ENCODE measurements around the gene KRT77. TPM values are rescaled to one million over a fixed set of nuclear protein-coding genes. Genes with fewer than 3 reads are reported as not detected.

The KRT77 gene
- total RNA-seq, 1 experiment from 2014 or later = not detected

DNA sequence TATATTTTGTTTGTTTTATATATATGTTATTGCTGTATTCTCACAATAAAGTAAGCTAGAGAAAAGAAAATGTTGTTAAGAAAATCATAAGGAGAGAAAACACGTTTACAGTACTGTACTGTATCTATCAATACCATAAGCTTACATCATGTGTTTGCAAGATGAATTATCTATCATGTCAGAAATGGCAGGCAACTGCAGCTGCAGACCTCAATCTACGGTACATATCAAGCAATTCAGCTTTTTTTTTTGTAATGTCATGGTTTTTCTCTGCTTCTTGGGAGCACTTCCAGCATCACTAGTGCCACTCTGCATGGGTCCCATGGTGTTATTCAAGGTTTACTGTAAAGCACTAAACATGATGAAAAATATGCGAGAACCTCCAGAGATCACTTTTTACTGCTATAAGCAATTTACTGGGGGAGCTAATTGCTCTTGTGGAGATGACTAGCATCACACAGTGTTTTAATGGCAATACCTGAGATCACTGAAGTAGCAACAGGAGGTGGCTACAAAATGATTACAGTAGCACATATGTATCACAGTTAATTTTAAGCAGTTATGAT, 42.3 kb downstream of the KRT77 start:
- ATAC-seq (no peak), DNase-seq (ENCODE audit: low spot score) (no peak)
- ChIA-PET POLR2A (no interaction called here), CTCF (interaction anchor here (0.9 to 1.9 kb wide), 2 partner anchors 14 to 320 kb away, joined by 3 to 4 read pairs; no protein-coding TSS in a partner anchor)
- no peak overlapping the region for H3K27ac Mint-ChIP-seq
- H3K36me3 Mint-ChIP-seq = no peaks in the 10 kb centered on the region
- H3K9me3 Mint-ChIP-seq = no peaks in the 10 kb centered on the region
- no peaks in the 10 kb centered on the region for H3K27me3 Mint-ChIP-seq (ENCODE audit: low read depth)
- no peak overlapping the region for H3K4me3 Mint-ChIP-seq
- TF ChIP-seq, protein P1, sequence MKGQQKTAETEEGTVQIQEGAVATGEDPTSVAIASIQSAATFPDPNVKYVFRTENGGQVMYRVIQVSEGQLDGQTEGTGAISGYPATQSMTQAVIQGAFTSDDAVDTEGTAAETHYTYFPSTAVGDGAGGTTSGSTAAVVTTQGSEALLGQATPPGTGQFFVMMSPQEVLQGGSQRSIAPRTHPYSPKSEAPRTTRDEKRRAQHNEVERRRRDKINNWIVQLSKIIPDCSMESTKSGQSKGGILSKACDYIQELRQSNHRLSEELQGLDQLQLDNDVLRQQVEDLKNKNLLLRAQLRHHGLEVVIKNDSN (CRISPR knock-in tag; IDR thresholded peaks at IDR 0.05) = no peak
- TF ChIP-seq NFATC4 (CRISPR knock-in tag; IDR thresholded peaks at IDR 0.05) = no peak
- no peak for TF ChIP-seq ATF1 (CRISPR knock-in tag; IDR thresholded peaks at IDR 0.05)
- TF ChIP-seq, protein P2, sequence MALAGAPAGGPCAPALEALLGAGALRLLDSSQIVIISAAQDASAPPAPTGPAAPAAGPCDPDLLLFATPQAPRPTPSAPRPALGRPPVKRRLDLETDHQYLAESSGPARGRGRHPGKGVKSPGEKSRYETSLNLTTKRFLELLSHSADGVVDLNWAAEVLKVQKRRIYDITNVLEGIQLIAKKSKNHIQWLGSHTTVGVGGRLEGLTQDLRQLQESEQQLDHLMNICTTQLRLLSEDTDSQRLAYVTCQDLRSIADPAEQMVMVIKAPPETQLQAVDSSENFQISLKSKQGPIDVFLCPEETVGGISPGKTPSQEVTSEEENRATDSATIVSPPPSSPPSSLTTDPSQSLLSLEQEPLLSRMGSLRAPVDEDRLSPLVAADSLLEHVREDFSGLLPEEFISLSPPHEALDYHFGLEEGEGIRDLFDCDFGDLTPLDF (CRISPR knock-in tag; IDR thresholded peaks at IDR 0.05) = no peak
- H3K4me1 Mint-ChIP-seq = no peaks in the 10 kb centered on the region

DNA sequence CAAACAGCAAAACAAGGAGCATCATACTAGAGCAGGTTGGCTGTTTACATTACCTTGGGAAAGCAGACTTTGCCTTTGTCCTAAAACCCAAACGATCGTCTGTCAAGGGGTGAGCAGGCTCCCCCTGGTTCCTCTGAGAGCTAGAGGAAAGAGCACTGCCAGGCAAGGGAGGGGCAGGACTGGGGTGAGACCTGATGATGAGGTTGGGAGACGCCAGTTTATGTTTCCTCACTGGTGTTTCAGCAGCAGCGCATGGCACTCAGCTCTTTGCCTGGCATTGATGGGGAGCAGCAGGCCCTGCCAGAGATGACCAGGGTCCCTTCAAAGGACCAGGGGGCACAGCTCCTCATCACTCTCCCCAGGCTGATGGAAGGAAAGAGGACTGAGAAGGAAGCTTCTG, 43.4 kb downstream of the KRT77 start:
- no peaks in the 10 kb centered on the region for H3K4me1 Mint-ChIP-seq
- ChIA-PET CTCF (interaction anchor here (0.8 to 1.9 kb wide), 4 partner anchors 15 to 211 kb away, joined by 3 to 5 read pairs (median 4); no protein-coding TSS in a partner anchor), POLR2A (interaction anchor here (0.5 kb wide), 1 partner anchor 223 kb away, joined by 5 read pairs; no protein-coding TSS in a partner anchor)
- no peak overlapping the region for H3K4me3 Mint-ChIP-seq
- H3K27ac Mint-ChIP-seq = no peak overlapping the region
- ATAC-seq = no peak
- no peaks in the 10 kb centered on the region for H3K27me3 Mint-ChIP-seq (ENCODE audit: low read depth)
- no peak for DNase-seq (ENCODE audit: low spot score)
- no peaks in the 10 kb centered on the region for H3K36me3 Mint-ChIP-seq
- H3K9me3 Mint-ChIP-seq = no peaks in the 10 kb centered on the region
- TF ChIP-seq, protein P3, sequence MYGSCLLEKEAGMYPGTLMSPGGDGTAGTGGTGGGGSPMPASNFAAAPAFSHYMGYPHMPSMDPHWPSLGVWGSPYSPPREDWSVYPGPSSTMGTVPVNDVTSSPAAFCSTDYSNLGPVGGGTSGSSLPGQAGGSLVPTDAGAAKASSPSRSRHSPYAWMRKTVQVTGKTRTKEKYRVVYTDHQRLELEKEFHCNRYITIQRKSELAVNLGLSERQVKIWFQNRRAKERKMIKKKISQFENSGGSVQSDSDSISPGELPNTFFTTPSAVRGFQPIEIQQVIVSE (CRISPR knock-in tag; IDR thresholded peaks at IDR 0.05; ENCODE audit: borderline replicate concordance) = no peak
- TF ChIP-seq, protein P4, sequence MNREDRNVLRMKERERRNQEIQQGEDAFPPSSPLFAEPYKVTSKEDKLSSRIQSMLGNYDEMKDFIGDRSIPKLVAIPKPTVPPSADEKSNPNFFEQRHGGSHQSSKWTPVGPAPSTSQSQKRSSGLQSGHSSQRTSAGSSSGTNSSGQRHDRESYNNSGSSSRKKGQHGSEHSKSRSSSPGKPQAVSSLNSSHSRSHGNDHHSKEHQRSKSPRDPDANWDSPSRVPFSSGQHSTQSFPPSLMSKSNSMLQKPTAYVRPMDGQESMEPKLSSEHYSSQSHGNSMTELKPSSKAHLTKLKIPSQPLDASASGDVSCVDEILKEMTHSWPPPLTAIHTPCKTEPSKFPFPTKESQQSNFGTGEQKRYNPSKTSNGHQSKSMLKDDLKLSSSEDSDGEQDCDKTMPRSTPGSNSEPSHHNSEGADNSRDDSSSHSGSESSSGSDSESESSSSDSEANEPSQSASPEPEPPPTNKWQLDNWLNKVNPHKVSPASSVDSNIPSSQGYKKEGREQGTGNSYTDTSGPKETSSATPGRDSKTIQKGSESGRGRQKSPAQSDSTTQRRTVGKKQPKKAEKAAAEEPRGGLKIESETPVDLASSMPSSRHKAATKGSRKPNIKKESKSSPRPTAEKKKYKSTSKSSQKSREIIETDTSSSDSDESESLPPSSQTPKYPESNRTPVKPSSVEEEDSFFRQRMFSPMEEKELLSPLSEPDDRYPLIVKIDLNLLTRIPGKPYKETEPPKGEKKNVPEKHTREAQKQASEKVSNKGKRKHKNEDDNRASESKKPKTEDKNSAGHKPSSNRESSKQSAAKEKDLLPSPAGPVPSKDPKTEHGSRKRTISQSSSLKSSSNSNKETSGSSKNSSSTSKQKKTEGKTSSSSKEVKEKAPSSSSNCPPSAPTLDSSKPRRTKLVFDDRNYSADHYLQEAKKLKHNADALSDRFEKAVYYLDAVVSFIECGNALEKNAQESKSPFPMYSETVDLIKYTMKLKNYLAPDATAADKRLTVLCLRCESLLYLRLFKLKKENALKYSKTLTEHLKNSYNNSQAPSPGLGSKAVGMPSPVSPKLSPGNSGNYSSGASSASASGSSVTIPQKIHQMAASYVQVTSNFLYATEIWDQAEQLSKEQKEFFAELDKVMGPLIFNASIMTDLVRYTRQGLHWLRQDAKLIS (CRISPR knock-in tag; IDR thresholded peaks at IDR 0.05; ENCODE audit: borderline replicate concordance) = no peak
- TF ChIP-seq ZNF121 (CRISPR knock-in tag; IDR thresholded peaks at IDR 0.05) (no peak), OVOL2 (CRISPR knock-in tag; IDR thresholded peaks at IDR 0.05; ENCODE audit: borderline replicate concordance) (no peak), KAT7 (CRISPR knock-in tag; IDR thresholded peaks at IDR 0.05; ENCODE audit: borderline replicate concordance) (no peak), ZNF263 (CRISPR knock-in tag; IDR thresholded peaks at IDR 0.05; ENCODE audit: low read depth) (no peak), ATF1 (CRISPR knock-in tag; IDR thresholded peaks at IDR 0.05) (no peak), CREB1 (CRISPR knock-in tag; IDR thresholded peaks at IDR 0.05) (no peak), JAZF1 (CRISPR knock-in tag; IDR thresholded peaks at IDR 0.05) (no peak), PRRX2 (CRISPR knock-in tag; IDR thresholded peaks at IDR 0.05) (no peak), ZNF232 (CRISPR knock-in tag; IDR thresholded peaks at IDR 0.05) (no peak)
- TF ChIP-seq, protein P5, sequence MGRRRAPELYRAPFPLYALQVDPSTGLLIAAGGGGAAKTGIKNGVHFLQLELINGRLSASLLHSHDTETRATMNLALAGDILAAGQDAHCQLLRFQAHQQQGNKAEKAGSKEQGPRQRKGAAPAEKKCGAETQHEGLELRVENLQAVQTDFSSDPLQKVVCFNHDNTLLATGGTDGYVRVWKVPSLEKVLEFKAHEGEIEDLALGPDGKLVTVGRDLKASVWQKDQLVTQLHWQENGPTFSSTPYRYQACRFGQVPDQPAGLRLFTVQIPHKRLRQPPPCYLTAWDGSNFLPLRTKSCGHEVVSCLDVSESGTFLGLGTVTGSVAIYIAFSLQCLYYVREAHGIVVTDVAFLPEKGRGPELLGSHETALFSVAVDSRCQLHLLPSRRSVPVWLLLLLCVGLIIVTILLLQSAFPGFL (CRISPR knock-in tag; IDR thresholded peaks at IDR 0.05; ENCODE audit: borderline replicate concordance) = no peak
- TF ChIP-seq, protein P6, sequence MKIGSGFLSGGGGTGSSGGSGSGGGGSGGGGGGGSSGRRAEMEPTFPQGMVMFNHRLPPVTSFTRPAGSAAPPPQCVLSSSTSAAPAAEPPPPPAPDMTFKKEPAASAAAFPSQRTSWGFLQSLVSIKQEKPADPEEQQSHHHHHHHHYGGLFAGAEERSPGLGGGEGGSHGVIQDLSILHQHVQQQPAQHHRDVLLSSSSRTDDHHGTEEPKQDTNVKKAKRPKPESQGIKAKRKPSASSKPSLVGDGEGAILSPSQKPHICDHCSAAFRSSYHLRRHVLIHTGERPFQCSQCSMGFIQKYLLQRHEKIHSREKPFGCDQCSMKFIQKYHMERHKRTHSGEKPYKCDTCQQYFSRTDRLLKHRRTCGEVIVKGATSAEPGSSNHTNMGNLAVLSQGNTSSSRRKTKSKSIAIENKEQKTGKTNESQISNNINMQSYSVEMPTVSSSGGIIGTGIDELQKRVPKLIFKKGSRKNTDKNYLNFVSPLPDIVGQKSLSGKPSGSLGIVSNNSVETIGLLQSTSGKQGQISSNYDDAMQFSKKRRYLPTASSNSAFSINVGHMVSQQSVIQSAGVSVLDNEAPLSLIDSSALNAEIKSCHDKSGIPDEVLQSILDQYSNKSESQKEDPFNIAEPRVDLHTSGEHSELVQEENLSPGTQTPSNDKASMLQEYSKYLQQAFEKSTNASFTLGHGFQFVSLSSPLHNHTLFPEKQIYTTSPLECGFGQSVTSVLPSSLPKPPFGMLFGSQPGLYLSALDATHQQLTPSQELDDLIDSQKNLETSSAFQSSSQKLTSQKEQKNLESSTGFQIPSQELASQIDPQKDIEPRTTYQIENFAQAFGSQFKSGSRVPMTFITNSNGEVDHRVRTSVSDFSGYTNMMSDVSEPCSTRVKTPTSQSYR (CRISPR knock-in tag; IDR thresholded peaks at IDR 0.05) = no peak
- TF ChIP-seq, protein P7, sequence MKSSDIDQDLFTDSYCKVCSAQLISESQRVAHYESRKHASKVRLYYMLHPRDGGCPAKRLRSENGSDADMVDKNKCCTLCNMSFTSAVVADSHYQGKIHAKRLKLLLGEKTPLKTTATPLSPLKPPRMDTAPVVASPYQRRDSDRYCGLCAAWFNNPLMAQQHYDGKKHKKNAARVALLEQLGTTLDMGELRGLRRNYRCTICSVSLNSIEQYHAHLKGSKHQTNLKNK (CRISPR knock-in tag; IDR thresholded peaks at IDR 0.05) = no peak
- TF ChIP-seq, protein P8, sequence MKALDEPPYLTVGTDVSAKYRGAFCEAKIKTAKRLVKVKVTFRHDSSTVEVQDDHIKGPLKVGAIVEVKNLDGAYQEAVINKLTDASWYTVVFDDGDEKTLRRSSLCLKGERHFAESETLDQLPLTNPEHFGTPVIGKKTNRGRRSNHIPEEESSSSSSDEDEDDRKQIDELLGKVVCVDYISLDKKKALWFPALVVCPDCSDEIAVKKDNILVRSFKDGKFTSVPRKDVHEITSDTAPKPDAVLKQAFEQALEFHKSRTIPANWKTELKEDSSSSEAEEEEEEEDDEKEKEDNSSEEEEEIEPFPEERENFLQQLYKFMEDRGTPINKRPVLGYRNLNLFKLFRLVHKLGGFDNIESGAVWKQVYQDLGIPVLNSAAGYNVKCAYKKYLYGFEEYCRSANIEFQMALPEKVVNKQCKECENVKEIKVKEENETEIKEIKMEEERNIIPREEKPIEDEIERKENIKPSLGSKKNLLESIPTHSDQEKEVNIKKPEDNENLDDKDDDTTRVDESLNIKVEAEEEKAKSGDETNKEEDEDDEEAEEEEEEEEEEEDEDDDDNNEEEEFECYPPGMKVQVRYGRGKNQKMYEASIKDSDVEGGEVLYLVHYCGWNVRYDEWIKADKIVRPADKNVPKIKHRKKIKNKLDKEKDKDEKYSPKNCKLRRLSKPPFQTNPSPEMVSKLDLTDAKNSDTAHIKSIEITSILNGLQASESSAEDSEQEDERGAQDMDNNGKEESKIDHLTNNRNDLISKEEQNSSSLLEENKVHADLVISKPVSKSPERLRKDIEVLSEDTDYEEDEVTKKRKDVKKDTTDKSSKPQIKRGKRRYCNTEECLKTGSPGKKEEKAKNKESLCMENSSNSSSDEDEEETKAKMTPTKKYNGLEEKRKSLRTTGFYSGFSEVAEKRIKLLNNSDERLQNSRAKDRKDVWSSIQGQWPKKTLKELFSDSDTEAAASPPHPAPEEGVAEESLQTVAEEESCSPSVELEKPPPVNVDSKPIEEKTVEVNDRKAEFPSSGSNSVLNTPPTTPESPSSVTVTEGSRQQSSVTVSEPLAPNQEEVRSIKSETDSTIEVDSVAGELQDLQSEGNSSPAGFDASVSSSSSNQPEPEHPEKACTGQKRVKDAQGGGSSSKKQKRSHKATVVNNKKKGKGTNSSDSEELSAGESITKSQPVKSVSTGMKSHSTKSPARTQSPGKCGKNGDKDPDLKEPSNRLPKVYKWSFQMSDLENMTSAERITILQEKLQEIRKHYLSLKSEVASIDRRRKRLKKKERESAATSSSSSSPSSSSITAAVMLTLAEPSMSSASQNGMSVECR (CRISPR knock-in tag; IDR thresholded peaks at IDR 0.05; ENCODE audit: borderline replicate concordance) = no peak

Data from WTC11 (cell line).